Bronchial epithelial cell (primary cell): ENCODE measurements around the gene GRAMD2B. TPM values are rescaled to one million over a fixed set of nuclear protein-coding genes. Genes with fewer than 3 reads are reported as not detected.

Experiments
- DNase-seq: peaks from one replicate; pipeline ENCODE4 v3.0.0-alpha.2; 2010; ENCODE audit warnings: low read depth
- FAIRE-seq: peaks from 2 replicates; lab custom pipeline; 2011; peaks lifted over from hg19 to GRCh38; lab: Jason Lieb, UNC
- H3K27me3 ChIP-seq: 2 replicates; pipeline ENCODE4 v1.5.1; 2011; ENCODE audit warnings: low read length; ENCODE audit not compliant: control insufficient read depth, insufficient read depth
- H3K36me3 ChIP-seq: 2 replicates; pipeline ENCODE4 v1.5.1; 2011; ENCODE audit warnings: low read length; ENCODE audit not compliant: control insufficient read depth, insufficient read depth
- H3K4me3 ChIP-seq: 2 replicates; pipeline ENCODE4 v1.5.1; 2011; ENCODE audit warnings: mild to moderate bottlenecking, low read depth, low read length, control low read depth
- total RNA-seq: library from RNA; depleted of rRNA; stranded (reverse); fragments of >200 nt; gene quantifications from 2 replicates; pipeline ENCODE4 v1.2.1, GENCODE V29; 2014
- TF ChIP-seq, protein P1 (sequence below): IDR thresholded peaks from 2 replicates; pipeline ENCODE4 v1.5.1; 2011; ENCODE audit warnings: mild to moderate bottlenecking, moderate library complexity, low read length, control low read depth, inconsistent platforms; ENCODE audit not compliant: insufficient read depth, severe bottlenecking

GRAMD2B gene
- total RNA-seq, 1 donor from 2014 or later, result 9.2 TPM

- no peak for FAIRE-seq
- TF ChIP-seq, protein P1, sequence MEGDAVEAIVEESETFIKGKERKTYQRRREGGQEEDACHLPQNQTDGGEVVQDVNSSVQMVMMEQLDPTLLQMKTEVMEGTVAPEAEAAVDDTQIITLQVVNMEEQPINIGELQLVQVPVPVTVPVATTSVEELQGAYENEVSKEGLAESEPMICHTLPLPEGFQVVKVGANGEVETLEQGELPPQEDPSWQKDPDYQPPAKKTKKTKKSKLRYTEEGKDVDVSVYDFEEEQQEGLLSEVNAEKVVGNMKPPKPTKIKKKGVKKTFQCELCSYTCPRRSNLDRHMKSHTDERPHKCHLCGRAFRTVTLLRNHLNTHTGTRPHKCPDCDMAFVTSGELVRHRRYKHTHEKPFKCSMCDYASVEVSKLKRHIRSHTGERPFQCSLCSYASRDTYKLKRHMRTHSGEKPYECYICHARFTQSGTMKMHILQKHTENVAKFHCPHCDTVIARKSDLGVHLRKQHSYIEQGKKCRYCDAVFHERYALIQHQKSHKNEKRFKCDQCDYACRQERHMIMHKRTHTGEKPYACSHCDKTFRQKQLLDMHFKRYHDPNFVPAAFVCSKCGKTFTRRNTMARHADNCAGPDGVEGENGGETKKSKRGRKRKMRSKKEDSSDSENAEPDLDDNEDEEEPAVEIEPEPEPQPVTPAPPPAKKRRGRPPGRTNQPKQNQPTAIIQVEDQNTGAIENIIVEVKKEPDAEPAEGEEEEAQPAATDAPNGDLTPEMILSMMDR, result no peak
- Histone ChIP-seq H3K36me3 (peaks cover 3% of the 10 kb centered on the region), H3K4me3 (no peak overlapping the region), H3K27me3 (no peaks in the 10 kb centered on the region)
- DNase-seq, result no peak
Measured at GRCh38 chr5:126441230-126441629, 18.0 kb downstream of the GRAMD2B start.

- no peak for DNase-seq
- Histone ChIP-seq H3K27me3 (no peaks in the 10 kb centered on the region), H3K36me3 (no peaks in the 10 kb centered on the region), H3K4me3 (no peak overlapping the region)
- TF ChIP-seq, protein P1, result no peak
- FAIRE-seq, result no peak
Measured at GRCh38 chr5:126443374-126443851, 20.2 kb downstream of the GRAMD2B start.

DNA sequence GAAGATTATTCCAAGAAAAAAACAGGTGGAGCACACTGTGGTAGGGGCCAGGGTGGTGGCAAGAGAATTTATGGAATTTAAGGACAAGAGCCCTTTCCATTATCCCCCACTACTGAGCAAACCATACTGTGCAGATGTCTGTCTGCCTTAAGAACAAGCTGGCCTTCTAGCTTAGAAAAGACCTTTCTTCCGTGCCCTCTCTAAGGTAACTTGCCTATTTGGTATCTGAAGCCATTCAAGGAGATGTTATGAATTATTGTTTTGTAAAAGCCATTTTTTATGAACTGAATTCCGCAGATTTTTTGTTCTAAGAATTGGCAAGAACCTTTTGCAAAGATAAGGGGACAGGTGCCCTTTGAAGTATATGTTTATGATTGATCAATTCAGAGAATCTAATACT, 20.9 kb downstream of the GRAMD2B start:
- Histone ChIP-seq H3K27me3 (no peaks in the 10 kb centered on the region), H3K4me3 (no peak overlapping the region), H3K36me3 (no peaks in the 10 kb centered on the region)
- DNase-seq (no peak), FAIRE-seq (no peak)
- TF ChIP-seq, protein P1, result no peak

- Histone ChIP-seq H3K4me3 (no peak overlapping the region), H3K27me3 (no peaks in the 10 kb centered on the region), H3K36me3 (no peaks in the 10 kb centered on the region)
- peak; percentile 93 for DNase-seq
- TF ChIP-seq, protein P1, result no peak
- no peak for FAIRE-seq
Measured at GRCh38 chr5:126445502-126446174, 22.4 kb downstream of the GRAMD2B start.

- FAIRE-seq, result no peak
Measured at GRCh38 chr5:126446498-126447224, 23.5 kb downstream of the GRAMD2B start.

More at GRCh38 chr5:126446498-126447224, 23.5 kb downstream of the GRAMD2B start:
- peak; percentile 98 for DNase-seq
- Histone ChIP-seq H3K27me3 (no peaks in the 10 kb centered on the region), H3K4me3 (no peak overlapping the region), H3K36me3 (no peaks in the 10 kb centered on the region)
- TF ChIP-seq, protein P1, result no peak
